ENCODE measurements around the gene ZNF391. TPM values are rescaled to one million over a fixed set of nuclear protein-coding genes. Genes with fewer than 3 reads are reported as not detected.

ZNF391 gene
- total RNA-seq, 2 experiments from 2014 or later: not detected

- no peak overlapping the region for H3K27ac ChIP-seq (ENCODE audit: low read depth, low read length, poor library complexity, severe bottlenecking)
- POLR2A ChIA-PET: interaction anchor here (0.7 kb wide), 1 partner anchor 29 kb away, joined by 3 read pairs; no protein-coding TSS in a partner anchor
- H3K79me2 ChIP-seq (ENCODE audit: insufficient read depth, low read depth, low read length): no peaks in the 10 kb centered on the region
- no peaks in the 10 kb centered on the region for H3K9me3 ChIP-seq (ENCODE audit: low read length)
- TF ChIP-seq CTCF (conservative IDR thresholded peaks at IDR 0.05; ENCODE audit: low read length) (no peak), EZH2phosphoT487 (IDR thresholded peaks at IDR 0.05; ENCODE audit: borderline replicate concordance, low read depth, low read length) (no peak)
- CTCF ChIA-PET (ENCODE audit: unreplicated experiment): no interaction called here
- no peak overlapping the region for H2AFZ ChIP-seq (ENCODE audit: low read length)
- no peaks in the 10 kb centered on the region for H3K36me3 ChIP-seq (ENCODE audit: insufficient read depth, low read length)
- no peak for DNase-seq (ENCODE audit: low spot score)
- no peaks in the 10 kb centered on the region for H3K4me1 ChIP-seq (ENCODE audit: insufficient read depth, low read length, poor library complexity, severe bottlenecking)
- no peaks in the 10 kb centered on the region; the same call in 1 of the 2 replicates for H3K9me2 ChIP-seq (ENCODE audit: insufficient read depth, low read length)
- no peak overlapping the region for H3K4me3 ChIP-seq (ENCODE audit: low read depth, low read length, poor library complexity, severe bottlenecking)
- intact Hi-C loops (cut with micrococcal nuclease; ENCODE audit: unreplicated experiment): no loop called here
- no peaks in the 10 kb centered on the region for H4K20me1 ChIP-seq (ENCODE audit: insufficient read depth, low read length)
- no TSS peak for BruUV-seq (replicated peaks)
- no peak overlapping the region for H3K4me2 ChIP-seq (ENCODE audit: low read length)
Observed at GRCh38 chr6:27383481-27383880, 5.1 kb upstream of the ZNF391 start.

- no peaks in the 10 kb centered on the region for H4K20me1 ChIP-seq (ENCODE audit: insufficient read depth, low read length)
- no TSS peak for BruUV-seq (replicated peaks)
- POLR2A ChIA-PET: no interaction called here
- no peaks in the 10 kb centered on the region for H3K9me3 ChIP-seq (ENCODE audit: low read length)
- no peaks in the 10 kb centered on the region for H3K9me2 ChIP-seq (ENCODE audit: insufficient read depth, low read length)
- TF ChIP-seq EZH2phosphoT487 (IDR thresholded peaks at IDR 0.05; ENCODE audit: borderline replicate concordance, low read depth, low read length): no peak
- no peak for TF ChIP-seq CTCF (conservative IDR thresholded peaks at IDR 0.05; ENCODE audit: low read length)
- no peak for DNase-seq (ENCODE audit: low spot score)
- H3K27ac ChIP-seq (ENCODE audit: low read depth, low read length, poor library complexity, severe bottlenecking): no peak overlapping the region
- no peak overlapping the region for H3K4me2 ChIP-seq (ENCODE audit: low read length)
- CTCF ChIA-PET (ENCODE audit: unreplicated experiment): no interaction called here
- no peaks in the 10 kb centered on the region for H3K4me1 ChIP-seq (ENCODE audit: insufficient read depth, low read length, poor library complexity, severe bottlenecking)
- H3K79me2 ChIP-seq (ENCODE audit: insufficient read depth, low read depth, low read length): no peaks in the 10 kb centered on the region
- H3K4me3 ChIP-seq (ENCODE audit: low read depth, low read length, poor library complexity, severe bottlenecking): no peak overlapping the region
- intact Hi-C loops (cut with micrococcal nuclease; ENCODE audit: unreplicated experiment): no loop called here
- no peak overlapping the region for H2AFZ ChIP-seq (ENCODE audit: low read length)
- H3K36me3 ChIP-seq (ENCODE audit: insufficient read depth, low read length): no peaks in the 10 kb centered on the region
Observed at GRCh38 chr6:27392623-27393022, 4.1 kb downstream of the ZNF391 start.

GRCh38 chr6:27394073-27394472, 5.5 kb downstream of the ZNF391 start:
- H3K9me3 ChIP-seq (ENCODE audit: low read length): no peaks in the 10 kb centered on the region
- POLR2A ChIA-PET: no interaction called here
- DNase-seq (ENCODE audit: low spot score): no peak
- no TSS peak for BruUV-seq (replicated peaks)
- TF ChIP-seq CTCF (conservative IDR thresholded peaks at IDR 0.05; ENCODE audit: low read length) (no peak), EZH2phosphoT487 (IDR thresholded peaks at IDR 0.05; ENCODE audit: borderline replicate concordance, low read depth, low read length) (no peak)
- H3K36me3 ChIP-seq (ENCODE audit: insufficient read depth, low read length): no peaks in the 10 kb centered on the region
- no peak overlapping the region for H3K4me3 ChIP-seq (ENCODE audit: low read depth, low read length, poor library complexity, severe bottlenecking)
- intact Hi-C loops (cut with micrococcal nuclease; ENCODE audit: unreplicated experiment): no loop called here
- H4K20me1 ChIP-seq (ENCODE audit: insufficient read depth, low read length): no peaks in the 10 kb centered on the region
- H3K27ac ChIP-seq (ENCODE audit: low read depth, low read length, poor library complexity, severe bottlenecking): no peak overlapping the region
- no peaks in the 10 kb centered on the region for H3K79me2 ChIP-seq (ENCODE audit: insufficient read depth, low read depth, low read length)
- H3K4me1 ChIP-seq (ENCODE audit: insufficient read depth, low read length, poor library complexity, severe bottlenecking): no peaks in the 10 kb centered on the region
- no peaks in the 10 kb centered on the region for H3K9me2 ChIP-seq (ENCODE audit: insufficient read depth, low read length)
- CTCF ChIA-PET (ENCODE audit: unreplicated experiment): no interaction called here
- H3K4me2 ChIP-seq (ENCODE audit: low read length): no peak overlapping the region
- no peak overlapping the region for H2AFZ ChIP-seq (ENCODE audit: low read length)
